ENCODE measurements around the gene PCYT2.

The PCYT2 gene

DNA sequence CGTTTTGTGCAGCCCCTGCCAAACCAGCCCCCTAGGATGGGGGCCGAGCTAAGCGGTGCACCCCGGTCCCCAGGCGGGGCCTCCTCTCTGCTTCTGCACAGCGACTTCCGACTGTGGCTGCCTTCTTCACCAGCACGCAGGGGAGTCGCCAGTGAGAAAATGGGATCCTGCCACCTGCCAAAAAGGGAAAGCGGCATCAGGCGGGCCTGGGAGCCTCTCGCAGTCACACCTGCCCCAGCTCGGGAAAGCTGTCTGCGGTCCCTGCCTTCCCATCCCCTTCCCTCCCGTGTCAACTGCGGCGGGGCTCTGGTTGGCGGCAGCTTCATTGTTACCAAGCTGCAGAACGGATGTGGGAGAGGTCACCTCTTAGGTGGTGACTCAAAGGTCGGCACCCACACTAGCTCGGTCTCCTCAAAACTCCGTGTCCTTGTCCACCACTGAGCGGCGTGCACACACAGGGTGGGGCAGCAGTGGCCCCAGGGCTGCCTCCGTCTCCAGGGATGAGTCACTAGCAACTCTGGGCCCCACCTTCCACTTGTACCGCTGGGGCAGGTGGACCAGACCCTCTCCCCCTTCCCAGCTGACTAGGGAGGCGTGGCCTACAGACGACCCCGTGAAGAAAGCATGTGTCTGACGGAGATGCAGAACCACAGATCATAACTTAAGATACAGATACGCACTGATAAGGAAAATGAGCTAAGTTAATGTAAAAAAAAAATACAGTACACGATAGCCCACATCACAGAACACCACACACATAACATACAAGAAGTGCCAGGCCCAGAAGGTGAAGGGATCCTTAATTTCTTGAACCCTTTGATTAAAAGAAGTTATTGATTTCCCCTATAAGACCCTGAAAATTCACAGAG, 1.5 kb upstream of the PCYT2 start:
- no peak for DNase-seq

DNA sequence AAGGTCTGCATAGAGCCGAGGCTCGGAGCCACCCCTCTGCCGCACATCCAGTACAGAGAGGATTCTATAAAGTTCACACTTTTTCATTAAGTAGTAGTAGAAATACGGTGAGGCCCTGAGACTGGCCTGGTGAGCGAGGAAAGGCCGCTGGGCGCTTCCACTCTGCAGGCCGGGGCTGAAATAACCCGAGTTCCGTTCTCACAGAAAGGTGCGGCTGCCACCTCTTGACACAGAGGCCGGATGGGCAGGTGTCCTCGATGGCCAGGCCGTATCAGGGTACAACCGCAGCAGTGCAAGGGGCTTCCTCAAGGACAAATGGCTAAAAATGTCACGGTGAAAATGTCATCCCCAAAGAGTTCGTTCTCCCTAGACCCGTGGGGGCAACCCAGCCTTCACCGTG, 770 bp upstream of the PCYT2 start:
- DNase-seq, result no peak

DNA sequence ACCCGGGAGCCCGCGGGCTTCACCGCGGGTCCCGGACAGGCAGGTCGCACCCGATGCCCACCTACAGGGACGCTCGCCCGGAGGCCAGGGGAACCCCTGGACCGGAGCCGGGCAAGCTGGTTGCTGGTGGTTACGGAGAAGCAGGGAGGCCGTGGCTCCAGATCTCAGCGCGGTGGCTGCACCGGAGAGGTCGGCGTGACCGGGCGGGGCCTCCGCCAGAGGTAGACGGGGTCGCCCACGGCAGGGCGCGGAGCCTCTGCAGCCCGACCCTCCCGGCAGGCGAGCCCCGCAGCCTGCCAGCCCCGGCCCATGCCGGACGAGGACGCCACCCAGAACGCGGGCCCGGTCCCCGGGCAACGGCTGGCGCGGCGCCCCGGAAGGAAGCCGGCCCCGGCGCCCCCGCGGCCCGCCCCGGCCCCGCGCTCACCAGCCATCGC, 341 bp downstream of the PCYT2 start:
- no peak for DNase-seq

DNA sequence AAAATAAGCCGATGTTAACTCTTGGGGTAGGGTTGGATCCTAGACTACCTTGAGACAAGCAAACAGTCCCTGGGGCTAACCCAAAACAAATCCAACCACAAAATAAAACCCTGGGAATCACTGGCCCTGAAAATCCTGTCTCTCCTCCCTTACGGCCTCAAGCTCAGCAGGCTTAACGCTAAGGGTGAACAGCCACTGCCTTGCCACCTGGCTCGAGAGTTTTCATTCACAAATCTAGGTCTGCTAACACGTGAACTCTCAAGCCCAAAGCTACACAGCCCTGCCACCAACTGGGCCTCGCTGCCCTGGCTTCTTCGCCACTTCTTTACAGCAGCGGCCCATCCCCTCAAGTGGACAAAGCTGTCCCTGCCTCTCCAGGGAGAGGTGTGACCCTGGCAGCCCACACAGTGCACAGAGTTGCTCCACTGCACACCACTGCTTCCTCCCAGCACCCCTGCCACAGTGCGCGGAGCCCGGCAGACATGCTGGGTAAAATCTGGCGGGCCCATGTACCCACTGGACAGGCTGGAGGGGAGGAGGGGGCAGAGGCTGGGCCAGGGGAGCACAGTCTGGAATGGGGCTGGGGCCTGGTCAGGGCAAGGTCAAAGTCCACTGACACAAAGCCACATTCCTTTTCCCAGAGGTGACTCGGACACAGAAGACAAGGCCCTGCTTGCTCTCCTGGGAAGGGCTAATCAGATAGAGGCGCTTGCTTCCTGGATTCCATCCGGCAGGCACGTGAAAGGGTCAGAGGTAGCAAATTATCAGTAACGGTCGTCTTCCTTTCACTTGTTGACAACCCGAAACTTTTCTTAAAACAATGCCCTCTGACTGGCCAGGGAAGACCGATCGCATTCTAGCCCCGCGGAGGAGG, 996 bp downstream of the PCYT2 start:
- DNase-seq, result no peak

DNA sequence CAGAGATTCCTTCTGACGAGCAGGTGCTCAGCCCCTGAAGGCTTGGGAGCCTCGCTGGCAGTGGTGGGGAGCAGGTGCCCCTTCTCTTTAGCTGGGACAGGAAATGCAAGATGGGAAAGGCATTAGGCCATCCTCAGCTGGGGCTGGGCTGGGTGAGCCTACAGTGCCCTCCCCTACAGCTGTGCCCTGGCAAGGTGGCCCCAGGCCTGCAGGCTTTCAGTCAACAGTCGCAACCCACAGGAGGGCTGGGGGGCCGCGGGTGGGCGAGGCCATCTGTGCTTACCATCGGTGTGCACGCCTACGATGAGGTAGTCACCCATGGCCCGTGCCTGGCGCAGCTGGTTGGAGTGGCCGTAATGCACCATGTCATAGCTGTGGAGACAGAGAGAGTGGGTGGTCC, 2.0 kb downstream of the PCYT2 start:
- no peak for DNase-seq

DNA sequence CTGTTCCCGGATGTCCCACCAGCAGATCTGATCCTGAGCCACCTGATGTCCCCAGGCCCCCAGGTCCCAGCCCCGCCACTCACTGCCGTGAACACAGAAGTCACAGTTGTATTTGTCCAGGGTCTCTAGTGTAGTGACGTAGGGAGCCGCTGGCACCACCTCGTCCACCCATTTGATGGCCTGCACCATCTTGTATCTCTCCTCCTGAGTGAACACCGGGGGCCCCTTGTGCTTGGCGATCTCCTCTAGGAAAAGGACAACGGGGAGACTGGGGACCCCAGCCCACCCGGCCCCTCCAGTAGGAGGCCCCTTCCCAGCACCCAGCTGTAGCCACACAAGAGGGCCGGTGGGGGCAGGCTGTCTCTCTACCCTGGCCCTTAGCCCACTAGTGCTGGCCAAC, 2.4 kb downstream of the PCYT2 start:
- no peak for DNase-seq

- no peak for DNase-seq
These were observed 3.7 kb downstream of the PCYT2 start for GRCh38 chr17:81907219-81908145.

DNA sequence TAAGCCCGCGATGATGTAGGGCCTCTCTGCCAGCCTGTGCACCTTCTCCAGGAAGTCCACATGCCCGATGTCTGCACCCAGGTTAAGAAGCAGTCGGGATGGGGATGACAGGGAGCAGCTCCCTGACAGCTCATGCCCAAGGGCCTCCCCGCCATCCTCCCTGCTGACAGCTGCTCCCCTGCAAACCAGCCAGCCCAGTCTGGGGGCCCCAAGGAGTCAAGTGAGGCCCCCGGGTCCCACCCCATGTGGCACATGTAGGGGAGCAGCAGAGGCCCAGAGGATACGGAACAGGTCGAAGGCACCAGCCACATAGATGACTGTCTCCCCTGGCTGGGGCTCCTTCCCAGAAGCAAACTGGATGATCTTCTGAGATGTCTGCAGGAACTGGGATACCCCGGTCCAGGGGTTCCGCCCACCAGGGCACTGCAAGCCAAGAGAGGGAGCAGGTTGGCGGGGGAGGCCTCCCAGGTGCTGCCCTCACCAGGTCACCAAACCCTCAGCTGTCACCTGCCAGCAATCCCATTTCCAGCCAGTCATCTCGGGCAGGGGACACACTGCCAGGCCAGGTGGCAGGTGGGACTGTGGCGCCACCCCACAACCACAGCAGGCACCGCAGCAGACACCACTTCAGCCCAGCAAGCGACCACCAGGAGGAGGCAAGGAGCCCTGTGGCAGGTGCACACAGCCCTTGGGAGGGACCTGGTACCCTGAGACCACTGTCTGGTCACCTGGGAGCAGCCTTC, 4.6 kb downstream of the PCYT2 start:
- DNase-seq, result no peak

- no peak for DNase-seq
These were observed 5.2 kb downstream of the PCYT2 start for GRCh38 chr17:81905993-81906392.

GRCh38 chr17:81905424-81905875, 5.7 kb downstream of the PCYT2 start:
- DNase-seq, result no peak

- no peak for DNase-seq
These were observed 6.4 kb downstream of the PCYT2 start for GRCh38 chr17:81904600-81905423.

- DNase-seq, result no peak
These were observed 7.2 kb downstream of the PCYT2 start for GRCh38 chr17:81903896-81904599.

GRCh38 chr17:81903415-81903831, 7.8 kb downstream of the PCYT2 start:
- no peak for DNase-seq

- no peak for DNase-seq
These were observed 8.4 kb downstream of the PCYT2 start for GRCh38 chr17:81902653-81903414.

DNA sequence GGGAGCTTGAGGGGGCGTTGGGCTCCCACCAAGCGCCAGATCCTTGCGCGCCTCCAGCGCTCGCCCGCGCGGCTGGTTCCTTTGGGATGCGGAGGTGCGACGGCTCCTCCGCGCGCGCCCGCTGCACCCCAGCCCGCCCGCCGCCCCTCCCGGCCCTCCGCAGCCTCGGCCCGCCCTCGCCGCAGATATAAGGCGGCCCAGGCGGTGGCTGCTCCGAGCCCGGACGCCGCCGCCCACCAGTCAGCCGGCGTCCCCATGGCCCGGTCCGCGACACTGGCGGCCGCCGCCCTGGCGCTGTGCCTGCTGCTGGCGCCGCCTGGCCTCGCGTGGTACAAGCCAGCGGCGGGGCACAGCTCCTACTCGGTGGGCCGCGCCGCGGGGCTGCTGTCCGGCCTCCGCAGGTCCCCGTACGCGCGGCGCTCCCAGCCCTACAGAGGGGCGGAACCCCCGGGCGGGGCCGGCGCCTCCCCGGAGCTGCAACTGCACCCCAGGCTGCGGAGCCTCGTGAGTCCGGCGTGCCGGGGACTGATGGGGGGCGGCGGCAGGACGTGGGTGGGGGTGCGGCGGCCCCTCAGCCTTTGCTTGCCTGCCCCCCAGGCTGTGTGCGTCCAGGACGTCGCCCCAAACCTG, 9.1 kb downstream of the PCYT2 start, which contains the start of gene NPB:
Gene NPB, plus strand, starts transcription at position 216 of the 630 bp plus-strand sequence. Its CDS starts 40 bp downstream, at position 256.
- peak; percentile 35 for DNase-seq

GRCh38 chr17:81901167-81902022, 9.8 kb downstream of the PCYT2 start:
- no peak for DNase-seq

DNA sequence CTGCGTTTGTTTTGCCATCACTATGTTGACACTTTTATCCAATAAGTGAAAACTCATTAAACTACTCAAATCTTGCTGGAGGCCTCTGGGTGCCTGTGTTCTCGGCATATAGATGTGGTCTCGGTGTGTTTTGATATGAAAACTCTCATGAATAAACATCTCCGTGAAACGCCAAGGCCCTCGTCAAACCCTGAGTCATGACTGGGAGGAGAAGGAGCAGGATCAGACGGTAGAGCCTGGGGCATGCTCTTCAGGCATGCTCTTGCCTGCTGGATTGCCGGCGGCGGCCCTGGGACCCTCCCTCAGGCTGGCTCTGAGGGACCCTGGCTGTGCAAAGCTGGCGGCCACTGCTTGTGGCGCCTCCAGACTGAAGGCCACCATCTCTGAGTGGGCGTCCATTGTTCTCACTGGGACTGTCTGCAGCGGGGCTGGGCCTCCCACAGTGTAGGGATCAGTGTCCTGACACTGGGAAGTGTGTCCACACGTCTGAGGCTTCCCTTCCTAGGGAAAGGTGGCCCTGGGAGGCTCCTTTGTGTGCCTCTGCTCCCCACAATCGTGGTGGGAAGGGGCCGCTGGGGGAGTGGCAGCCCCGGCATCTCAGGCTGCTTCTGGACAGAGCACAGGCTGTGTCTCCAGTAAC, 10.9 kb downstream of the PCYT2 start:
- DNase-seq, result no peak

All from suppressor macrophage treated with lipopolysaccharide for 4 hours (primary cell).